DMS 273 (cell line): ENCODE measurements around the gene PROKR2.

ENCODE experiments used
- DNase-seq: peaks from one replicate; lab custom pipeline; 2025; ENCODE audit not compliant: unreplicated experiment; lab: John Stamatoyannopoulos, UW

PROKR2 gene

DNA sequence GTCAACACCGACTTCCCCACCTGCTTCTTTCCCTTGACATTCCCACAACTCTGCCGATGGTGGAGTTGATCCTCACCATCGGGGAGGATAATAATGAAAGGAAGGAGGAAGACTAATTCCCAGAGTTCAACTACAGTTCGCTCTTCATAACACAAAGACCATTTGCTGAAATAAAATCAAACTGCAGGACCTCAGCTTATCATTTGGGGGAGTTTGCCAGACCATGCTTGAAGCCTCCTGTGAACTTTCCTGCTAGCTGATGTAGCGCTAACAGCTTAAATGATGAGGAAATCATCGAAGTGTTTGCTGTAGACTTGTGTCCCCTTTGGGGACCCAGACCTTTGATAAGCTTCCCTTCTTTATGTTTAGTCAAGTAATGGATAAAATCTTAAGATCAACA lies 26.2 kb downstream of the PROKR2 start:
- DNase-seq = no peak

DNA sequence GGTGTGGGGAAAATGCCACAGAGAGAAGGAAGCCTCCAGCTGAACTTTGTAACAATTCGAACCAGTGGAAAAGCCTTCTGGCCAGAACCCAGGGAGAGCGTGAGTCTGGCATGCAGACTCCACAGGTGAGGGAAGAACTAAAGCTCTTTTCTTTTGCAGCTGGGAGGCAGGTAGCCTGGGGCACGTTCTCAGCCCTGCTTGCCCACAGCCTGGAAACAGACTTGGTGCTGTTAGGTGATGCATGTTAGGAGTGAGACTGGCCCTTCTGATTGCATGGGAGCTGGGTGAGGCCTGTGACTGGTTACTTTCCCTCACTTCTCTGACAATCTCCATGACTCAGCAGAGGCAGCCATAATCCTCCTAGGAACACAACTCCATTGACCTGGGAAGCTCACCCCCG lies 34.2 kb downstream of the PROKR2 start:
- no peak for DNase-seq

DNA sequence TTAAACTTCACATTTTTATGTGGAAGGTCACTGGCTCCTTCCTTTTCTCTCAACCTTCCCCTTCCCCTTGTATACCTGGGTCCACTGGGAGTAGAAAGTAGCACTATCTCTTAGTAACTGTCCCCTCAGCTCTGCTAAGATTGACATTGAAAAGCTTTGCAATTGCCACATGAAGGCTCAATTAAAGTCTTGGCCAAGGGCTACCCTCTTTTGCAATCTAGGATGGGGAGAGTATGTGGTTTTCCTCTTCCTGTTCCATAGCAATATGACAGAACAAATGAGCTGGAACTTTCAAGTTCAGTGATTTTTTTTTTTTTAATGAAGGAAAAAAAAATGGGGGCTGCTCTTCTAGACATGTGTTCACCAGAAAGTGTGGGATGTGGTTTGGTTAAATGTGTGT lies 37.1 kb downstream of the PROKR2 start:
- no peak for DNase-seq

DNA sequence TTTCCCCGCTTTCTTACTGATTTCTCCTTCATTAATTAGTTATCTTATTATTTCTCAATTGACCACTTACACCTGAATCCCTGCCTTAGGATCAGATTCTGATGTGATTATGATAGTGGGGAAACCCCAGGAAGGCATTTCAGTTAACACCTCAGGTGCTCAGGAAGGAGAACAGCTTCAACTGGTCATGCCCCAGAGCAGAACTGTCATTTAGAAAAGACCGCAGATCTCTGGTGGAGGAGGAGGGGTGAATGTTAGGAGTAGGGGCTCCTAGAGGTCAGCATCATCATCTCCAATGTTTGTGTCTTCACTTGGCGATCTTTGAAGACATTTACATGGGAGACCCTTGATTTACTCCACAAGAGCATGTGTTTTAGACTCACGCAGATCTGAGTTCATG lies 44.5 kb downstream of the PROKR2 start:
- no peak for DNase-seq

DNA sequence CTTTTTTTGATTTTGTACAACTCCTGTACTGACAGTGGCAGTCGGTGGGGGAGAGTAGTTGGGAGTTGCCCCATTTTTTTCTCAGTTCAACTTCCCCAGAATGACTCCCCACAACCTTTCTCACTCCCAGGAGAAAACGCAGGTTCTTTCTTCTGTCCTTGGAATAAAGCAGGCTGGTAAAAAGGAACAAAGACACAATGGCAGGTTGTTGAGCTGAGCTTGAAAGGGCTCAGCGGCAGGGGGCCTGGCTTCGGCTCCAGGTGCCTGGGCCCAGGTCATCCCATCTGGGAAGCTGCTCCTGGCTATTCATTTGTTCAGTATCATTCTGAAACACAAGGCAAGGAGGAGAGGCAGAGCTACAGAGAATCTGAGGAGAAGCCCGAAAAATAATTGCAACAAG lies 46.2 kb downstream of the PROKR2 start:
- no peak for DNase-seq

DNA sequence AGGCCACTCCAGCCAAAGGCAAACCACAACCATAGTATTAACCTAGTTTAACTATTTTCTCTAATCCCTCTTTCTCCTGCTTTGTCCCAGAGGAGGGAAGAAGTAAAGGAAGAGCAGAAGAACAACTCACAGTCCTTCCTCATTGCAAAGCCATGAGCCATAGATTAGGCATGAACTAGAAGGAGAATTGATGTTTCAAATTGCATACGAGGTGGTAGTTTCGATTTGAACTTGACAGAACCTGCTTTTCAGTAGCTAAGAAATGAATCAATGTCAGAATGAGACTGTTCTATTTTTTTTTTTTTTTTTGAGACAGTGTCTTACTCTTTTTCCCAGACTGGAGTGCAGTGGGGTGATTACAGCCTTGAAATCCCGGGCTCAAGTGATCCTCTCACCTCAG lies 48.3 kb downstream of the PROKR2 start:
- no peak for DNase-seq

DNA sequence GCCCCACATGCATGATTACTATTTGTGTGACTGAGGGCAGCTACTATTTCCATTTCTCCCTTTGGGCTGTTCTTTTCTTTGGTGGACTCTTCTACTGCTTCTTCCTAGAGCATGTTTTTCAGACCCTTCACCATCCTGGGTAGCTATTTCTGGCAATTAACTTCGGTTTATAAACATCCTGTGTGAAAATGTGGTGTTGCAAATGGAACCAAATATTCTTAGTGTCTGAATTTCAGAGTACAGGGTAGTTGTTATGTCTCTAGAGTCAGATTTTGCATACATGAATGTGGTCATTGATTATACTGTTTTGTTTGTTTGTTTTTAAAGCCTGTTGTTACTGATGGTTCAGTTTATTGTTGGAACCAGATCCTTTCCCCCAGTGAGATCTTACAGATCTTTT lies 49.7 kb downstream of the PROKR2 start:
- no peak for DNase-seq
